ENCODE measurements around the gene ESR1.
"Not testable (repeated sequence)": the region's sequence is repeated elsewhere in the genome, so short reads cannot be mapped to it uniquely, and the experiment has no call there.

Gene ESR1

GRCh38 chr6:151813858-151814257 lies 6.4 kb downstream of the ESR1 start:
- DNase-seq (ENCODE audit: low read depth in 2 of 2) = no peak

- no peak for DNase-seq (ENCODE audit: low read depth in 2 of 2)
These were observed 7.1 kb downstream of the ESR1 start for GRCh38 chr6:151814614-151815013.

DNA sequence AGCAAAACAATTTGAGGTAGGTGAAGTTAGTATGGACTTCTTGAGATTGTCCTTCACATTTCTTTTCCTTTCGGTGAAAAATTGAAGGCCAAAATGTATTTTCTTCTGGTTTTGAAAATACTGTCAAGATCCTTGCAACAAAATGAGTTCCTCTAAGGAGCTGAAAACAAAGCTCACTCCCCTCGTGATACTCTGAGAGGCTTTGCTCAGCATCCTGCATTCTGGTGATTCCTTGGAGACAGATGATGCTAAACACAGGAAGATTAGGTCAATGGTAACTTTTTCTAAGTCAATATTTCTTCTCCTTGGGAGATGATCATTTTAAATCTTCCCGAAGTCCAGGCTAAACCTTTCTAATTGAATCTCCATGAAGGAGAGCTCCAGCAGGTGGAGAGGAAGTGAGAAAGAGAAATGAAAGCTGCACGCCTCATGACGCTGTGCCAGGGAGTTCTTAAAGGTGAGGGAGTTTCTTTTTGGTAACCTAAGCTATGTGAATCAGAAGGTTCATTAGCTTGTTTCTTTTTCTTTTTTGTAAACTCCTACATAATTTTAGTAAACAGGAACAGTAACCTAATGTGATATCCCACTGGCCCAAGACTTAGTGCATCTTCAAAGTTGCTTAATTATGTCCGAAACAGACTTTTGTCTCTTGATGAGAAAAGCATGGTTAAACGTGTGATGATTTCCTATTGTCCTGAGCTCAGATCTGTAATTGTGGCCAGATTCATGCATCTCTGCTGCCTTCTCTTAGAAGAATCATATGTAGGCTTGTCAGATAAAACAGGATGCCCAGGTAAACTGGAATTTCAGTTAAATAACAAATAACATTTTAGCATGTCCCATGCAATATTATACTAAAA lies 15.0 kb downstream of the ESR1 start:
- no peak for DNase-seq (ENCODE audit: low read depth in 2 of 2)

GRCh38 chr6:151826517-151827142 lies 19.1 kb downstream of the ESR1 start:
- DNase-seq (ENCODE audit: low read depth in 2 of 2) = no peak

- DNase-seq (ENCODE audit: low read depth in 2 of 2) = no peak
These were observed 25.2 kb downstream of the ESR1 start for GRCh38 chr6:151832710-151833109.

DNA sequence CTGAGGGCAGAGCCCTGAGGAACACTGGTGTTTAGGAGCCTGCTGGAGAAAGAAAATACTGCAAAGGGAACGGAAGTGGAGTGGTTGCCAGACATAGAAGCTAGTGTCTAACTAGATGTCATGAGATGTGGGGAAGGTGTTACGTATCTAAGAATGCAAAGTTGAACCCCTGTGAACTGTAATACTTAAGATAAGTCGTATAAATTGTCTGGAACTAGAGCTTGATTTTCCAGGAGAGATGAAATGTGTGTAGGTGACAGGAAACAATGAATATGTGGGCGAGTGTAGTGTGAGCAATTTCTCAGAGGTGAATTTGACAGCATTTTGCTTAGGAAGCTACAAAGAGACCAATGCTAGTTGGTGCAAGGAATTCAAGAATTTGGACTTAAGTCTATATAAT lies 27.9 kb downstream of the ESR1 start:
- no peak for DNase-seq (ENCODE audit: low read depth in 2 of 2)

GRCh38 chr6:151837223-151837622 lies 29.7 kb downstream of the ESR1 start:
- DNase-seq (ENCODE audit: low read depth in 2 of 2) = no peak

DNA sequence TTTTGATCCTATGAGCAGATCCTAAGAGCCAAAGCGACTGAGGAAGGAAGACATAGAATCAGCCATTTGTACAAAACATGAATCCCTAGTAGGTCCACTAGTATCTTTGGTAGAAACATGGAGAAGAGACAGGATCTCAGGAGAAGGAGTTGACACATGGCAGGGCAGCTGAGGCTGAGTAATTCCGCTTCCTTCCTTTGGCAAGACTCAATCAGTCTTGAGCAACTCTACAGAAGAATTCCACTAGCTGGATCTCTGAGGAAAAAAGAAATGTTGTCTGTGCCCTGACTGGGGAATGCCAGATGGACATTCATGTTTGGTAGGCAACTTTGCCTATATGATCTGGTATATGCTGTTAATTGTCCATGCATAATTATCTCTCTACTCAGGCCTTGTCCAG lies 35.3 kb downstream of the ESR1 start:
- no peak for DNase-seq (ENCODE audit: low read depth in 2 of 2)

GRCh38 chr6:151847064-151847463 lies 39.6 kb downstream of the ESR1 start:
- DNase-seq (ENCODE audit: low read depth in 2 of 2) = no peak

- no peak for DNase-seq (ENCODE audit: low read depth in 2 of 2)
These were observed 43.1 kb downstream of the ESR1 start for GRCh38 chr6:151850479-151851003.

DNA sequence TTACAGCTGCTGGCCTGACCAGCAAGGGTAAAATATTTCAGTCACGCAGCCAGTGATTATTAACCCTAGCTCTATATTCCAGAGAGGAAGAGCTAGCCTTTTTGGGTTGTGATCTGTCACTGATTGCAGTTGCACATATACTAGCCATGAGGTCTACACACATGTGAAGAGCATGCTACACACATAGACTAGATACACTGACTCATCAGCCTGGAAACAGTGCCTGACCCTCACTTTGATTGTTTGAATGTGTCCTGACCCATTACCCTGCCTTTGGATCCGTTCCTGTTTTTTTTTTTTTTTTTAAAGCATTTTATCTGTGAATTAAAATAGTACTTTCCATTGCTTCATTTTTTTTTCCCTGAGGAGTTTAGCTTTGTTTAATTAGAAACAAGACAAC lies 50.8 kb downstream of the ESR1 start:
- no peak for DNase-seq (ENCODE audit: low read depth in 2 of 2)

- no peak for DNase-seq (ENCODE audit: low read depth in 2 of 2)
These were observed 55.0 kb downstream of the ESR1 start for GRCh38 chr6:151862461-151862860.

DNA sequence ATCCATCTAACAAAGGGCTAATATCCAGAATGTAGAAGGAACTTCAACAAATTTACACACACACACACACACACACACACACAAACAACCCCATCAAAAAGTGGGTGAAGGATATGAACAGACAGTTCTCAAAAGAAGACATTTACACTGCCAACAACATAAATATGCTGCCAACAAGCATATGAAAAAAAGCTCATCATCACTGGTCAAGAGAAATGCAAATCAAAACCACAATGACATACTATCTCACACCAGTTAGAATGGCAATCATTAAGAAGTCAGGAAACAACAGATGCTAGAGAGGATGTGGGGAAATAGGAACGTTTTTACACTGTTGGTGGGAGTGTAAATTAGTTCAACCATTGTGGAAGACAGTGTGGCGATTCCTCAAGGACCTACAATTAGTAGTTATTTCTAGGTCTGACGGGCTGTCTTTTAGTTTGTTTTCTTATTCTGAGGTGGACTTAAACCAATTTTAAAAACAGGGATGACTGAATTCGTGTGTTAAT lies 59.9 kb downstream of the ESR1 start:
- DNase-seq (ENCODE audit: low read depth in 2 of 2) = not testable (repeated sequence)

- no peak for DNase-seq (ENCODE audit: low read depth in 2 of 2)
These were observed 61.9 kb downstream of the ESR1 start for GRCh38 chr6:151869345-151869744.

GRCh38 chr6:151869787-151870186 lies 62.3 kb downstream of the ESR1 start:
- DNase-seq (ENCODE audit: low read depth in 2 of 2) = no peak

GRCh38 chr6:151870375-151870774 lies 62.9 kb downstream of the ESR1 start:
- no peak for DNase-seq (ENCODE audit: low read depth in 2 of 2)

GRCh38 chr6:151875524-151875923 lies 68.0 kb downstream of the ESR1 start:
- DNase-seq (ENCODE audit: low read depth in 2 of 2) = no peak

DNA sequence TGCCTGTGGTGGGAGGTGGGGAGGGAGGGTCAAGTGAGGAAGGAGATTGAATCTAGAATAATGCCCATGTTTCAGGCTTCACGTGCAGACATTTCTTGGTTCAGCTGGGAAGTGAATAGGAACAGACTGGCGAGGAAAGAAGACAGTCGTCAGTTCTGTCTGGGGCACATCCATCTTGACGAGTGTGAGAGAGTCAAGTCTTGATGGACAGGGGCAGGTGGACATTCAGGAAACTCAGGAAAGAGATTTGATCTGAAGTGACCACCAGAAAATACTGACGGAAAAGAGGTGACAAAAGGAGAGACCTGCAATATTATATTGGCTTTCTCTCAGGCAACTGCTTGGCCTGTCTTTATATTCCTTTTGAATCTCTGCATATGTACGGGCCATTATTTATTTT lies 68.6 kb downstream of the ESR1 start:
- DNase-seq (ENCODE audit: low read depth in 2 of 2) = no peak

GRCh38 chr6:151877458-151877857 lies 70.0 kb downstream of the ESR1 start:
- DNase-seq (ENCODE audit: low read depth in 2 of 2) = no peak

DNA sequence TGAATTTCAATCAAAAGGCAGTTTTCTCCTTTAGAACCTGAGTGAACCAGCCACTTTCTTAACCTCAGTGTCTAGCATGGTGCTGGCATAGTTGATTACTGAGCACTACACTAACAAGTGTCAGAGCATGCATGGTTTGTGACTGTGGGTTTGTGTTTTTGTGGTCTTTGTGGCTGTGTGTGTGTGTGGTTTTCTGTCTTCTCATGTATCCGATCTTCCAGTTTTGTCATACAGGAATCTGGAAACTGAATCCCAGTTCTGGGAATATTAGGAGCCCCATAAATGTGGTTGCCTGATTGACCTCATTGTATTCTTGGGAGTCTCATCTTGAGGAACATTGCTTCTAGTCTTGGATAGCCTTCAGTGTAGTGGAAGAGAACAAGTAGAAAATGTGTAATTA lies 73.7 kb downstream of the ESR1 start:
- DNase-seq (ENCODE audit: low read depth in 2 of 2) = no peak

- DNase-seq (ENCODE audit: low read depth in 2 of 2) = no peak
These were observed 74.7 kb downstream of the ESR1 start for GRCh38 chr6:151882206-151882605.

DNA sequence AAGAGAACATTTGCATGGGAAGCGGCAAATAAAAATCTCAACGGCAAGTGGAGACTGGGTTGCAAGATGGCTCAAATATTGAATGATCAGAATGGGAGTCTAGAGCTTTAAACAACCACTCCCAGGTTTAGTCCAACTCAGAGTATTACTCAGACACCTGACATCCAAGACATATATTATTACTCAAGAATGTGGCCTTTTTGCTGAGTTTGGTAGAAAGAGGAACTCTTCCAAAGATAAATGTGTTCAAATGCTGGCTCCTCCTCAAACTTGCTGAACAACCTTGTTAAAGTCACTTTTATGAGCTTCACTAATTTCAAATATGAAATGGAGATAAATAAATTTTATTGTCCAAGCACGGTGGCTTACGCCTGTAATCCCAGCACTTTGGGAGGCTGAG lies 77.8 kb downstream of the ESR1 start:
- DNase-seq (ENCODE audit: low read depth in 2 of 2) = no peak

DNA sequence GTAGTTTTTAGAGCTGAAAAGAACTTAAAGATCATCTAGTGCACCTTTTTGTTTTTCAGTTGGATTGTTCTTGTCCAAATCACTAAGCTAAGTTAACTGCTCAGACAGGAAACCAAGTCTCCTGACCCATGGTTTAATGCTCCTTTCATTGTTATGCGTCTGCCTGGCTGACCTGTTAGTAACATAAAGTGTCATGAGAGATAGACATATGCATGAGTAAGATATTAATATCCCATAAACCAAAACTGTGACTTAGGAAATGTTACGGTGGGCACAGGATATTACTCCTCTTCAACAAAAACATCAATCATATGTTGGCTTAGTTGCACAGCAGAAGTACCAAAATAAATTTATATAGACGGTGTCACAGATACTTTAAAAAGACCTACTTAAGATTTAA lies 84.0 kb downstream of the ESR1 start:
- no peak for DNase-seq (ENCODE audit: low read depth in 2 of 2)
